ENCODE data around the gene HPD.
"Not testable (repeated sequence)": the region's sequence is repeated elsewhere in the genome, so short reads cannot be mapped to it uniquely, and the experiment has no call there.

The HPD gene

DNA sequence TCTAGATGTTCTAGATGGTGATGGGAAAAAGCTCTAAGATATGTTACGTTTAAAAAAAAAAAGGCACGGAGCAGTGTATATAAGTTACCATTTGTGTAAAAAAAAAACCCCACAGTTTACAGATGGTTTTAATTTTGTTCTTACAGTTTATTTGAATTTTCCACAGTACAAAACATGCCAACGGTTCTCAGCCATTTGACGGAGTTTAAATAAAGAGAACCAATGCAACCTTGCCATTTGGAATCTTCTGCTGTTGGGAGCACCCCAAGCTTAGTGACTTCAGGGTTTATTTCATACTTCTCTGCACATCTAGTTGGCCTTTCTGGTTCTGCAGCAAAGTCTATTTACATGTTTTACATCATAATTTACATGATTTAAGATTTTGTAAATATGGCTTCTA lies 7.7 kb upstream of the HPD start:
- no peak for DNase-seq (ENCODE audit: low read depth in 2 of 2)

DNA sequence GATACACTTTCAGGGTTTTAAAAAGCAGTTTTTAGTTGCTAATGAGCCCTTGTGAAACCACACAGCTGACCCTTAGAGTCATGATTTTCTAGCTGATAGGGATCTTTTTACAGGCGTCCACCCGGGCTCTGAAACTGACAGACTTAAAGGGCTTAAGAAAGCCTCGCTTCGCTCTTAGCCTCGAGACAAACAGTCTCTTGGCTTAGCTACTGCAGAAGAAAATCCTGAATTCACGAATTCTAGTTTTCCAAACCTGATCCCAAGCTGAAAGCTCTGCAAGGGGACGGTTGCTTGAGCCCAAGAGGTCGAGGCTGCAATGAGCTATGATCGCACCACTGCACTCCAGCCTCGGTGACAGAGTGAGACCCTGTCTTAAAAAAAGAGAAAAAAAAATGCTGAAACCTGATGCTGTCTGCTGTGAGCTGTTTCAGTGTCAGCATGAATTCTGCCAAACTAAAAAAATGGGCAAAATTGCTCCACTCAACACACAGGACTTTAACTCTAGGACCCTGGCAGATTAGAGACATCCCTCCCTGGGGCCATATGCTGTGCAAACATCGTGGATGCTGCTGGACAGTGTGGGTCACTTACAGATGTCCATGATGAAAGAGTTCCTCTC lies 3.1 kb upstream of the HPD start:
- DNase-seq (ENCODE audit: low read depth in 2 of 2), result no peak

GRCh38 chr12:121860699-121861098 lies 2.0 kb upstream of the HPD start:
- DNase-seq (ENCODE audit: low read depth in 2 of 2), result not testable (repeated sequence)

DNA sequence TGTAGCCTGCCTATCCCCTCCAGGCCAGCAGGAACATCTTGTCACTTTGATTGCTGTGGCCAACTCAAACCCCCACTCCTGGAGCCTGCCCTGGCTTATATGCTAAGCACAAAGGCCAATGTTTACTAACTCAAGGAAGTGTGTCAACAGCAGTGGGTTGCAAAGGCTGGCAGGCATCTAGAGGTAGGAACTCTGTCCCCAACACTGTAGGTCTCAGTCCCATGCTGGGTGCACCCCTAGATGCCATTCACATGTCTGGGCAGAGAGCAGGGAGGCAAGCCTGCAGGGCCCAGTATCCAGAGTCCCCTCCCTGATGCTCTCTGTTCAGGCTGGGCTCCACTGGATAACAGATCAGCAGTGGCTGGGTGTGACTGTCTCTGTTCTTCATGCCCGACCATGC lies 1.6 kb upstream of the HPD start:
- no peak for DNase-seq (ENCODE audit: low read depth in 2 of 2)

- no peak for DNase-seq (ENCODE audit: low read depth in 2 of 2)
Observed at GRCh38 chr12:121858318-121858661, 369 bp downstream of the HPD start.

- no peak for DNase-seq (ENCODE audit: low read depth in 2 of 2)
Observed at GRCh38 chr12:121857322-121858246, 1.1 kb downstream of the HPD start.

DNA sequence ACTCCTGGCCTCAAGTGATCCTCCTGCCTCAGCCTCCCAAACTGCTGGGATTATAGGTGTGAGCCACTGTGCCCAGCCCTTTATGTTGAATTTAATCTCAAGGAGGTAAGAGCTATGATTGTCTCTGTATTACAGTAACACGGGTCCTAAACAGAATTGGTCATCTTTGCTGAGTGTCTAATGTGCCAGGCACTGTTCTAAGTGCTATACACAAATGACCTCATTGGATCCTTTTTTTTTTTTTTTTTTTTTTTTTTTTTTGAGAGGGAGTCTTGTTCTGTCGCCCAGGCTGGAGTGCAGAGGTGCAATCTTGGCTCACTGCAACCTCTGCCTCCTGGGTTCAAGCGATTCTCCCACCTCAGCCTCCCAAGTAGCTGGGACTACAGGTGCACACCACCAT lies 6.3 kb downstream of the HPD start:
- not testable (repeated sequence) for DNase-seq (ENCODE audit: low read depth in 2 of 2)

- no peak for DNase-seq (ENCODE audit: low read depth in 2 of 2)
Observed at GRCh38 chr12:121849665-121850064, 9.0 kb downstream of the HPD start.

GRCh38 chr12:121849211-121849610 lies 9.4 kb downstream of the HPD start:
- no peak for DNase-seq (ENCODE audit: low read depth in 2 of 2)

GRCh38 chr12:121845701-121846100 lies 13.0 kb downstream of the HPD start:
- DNase-seq (ENCODE audit: low read depth in 2 of 2), result no peak

DNA sequence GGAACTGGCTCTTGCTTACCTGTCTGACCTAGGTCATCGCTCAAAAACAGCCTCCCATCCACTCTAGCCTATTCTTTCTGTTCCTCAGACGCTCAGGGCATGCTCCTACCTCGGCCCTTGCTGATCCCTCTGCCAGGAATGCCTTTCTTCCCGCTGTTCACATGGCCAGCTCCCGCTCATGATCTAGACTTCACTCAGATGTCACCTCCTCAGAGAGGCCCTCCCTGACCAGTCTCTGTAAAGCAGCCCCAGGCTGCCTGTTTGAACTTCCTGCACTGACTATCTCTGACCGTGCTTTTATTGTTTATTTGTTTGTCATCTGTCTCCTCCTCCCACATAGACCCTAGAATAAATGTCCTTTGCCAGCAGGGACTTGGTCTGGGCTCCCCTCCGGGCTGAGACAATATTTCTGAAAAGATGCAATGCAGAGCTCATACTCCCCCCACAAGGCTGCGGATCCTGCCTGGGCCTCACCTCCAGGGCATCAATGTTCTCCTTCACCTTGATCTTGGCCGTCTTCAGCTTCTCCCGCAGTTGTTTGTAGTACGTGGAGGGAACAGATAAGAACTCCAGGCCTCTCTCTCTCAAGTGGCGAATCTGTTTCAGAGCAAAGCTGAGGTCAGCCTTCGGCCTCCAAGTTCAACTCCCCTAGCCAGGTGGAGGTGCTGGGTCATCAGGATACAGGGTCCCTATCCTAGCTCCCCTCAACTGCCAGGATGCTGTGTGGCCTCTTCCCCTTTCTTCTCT lies 15.2 kb downstream of the HPD start:
- DNase-seq (ENCODE audit: low read depth in 2 of 2), result no peak

- DNase-seq (ENCODE audit: low read depth in 2 of 2), result no peak
Observed at GRCh38 chr12:121839993-121840761, 18.5 kb downstream of the HPD start.

GRCh38 chr12:121839106-121839992 lies 19.3 kb downstream of the HPD start:
- DNase-seq (ENCODE audit: low read depth in 2 of 2), result peak; percentile 100

GRCh38 chr12:121838126-121838525 lies 20.5 kb downstream of the HPD start:
- DNase-seq (ENCODE audit: low read depth in 2 of 2), result no peak

- DNase-seq (ENCODE audit: low read depth in 2 of 2), result no peak
Observed at GRCh38 chr12:121837680-121838079, 21.0 kb downstream of the HPD start.

DNA sequence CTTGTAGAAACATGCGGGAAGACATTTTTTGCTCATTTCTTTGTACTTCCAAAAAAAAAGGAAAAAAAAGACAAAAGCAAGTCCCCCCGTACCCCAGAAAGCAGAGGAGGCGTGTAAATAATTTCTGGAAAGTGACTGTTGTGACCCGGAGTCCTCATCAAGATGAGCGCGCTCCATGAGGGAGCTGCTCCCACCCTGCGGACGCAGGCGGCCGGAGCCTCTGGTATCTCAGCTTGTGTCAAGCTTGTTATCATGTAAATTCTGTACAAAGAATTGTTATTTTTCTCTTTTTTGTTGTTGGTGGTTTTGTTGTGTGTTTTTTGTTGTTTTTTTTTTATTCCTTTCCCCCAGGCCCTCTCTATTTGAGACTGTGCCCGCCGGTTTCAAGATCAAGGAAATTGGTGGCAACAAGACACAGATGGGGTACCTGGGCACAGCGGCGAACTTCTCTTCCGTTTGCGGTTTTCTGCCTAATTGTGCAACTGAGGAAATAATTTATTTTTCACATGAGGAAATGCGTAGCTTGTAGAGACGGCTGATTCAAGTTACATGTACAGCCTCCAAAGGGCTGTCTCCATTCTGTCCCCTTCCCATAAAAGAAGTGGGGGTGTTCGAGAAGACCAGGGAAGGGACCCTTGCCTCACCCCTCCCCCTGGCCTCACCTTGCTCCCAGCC lies 27.0 kb downstream of the HPD start:
- no peak for DNase-seq (ENCODE audit: low read depth in 2 of 2)

DNA sequence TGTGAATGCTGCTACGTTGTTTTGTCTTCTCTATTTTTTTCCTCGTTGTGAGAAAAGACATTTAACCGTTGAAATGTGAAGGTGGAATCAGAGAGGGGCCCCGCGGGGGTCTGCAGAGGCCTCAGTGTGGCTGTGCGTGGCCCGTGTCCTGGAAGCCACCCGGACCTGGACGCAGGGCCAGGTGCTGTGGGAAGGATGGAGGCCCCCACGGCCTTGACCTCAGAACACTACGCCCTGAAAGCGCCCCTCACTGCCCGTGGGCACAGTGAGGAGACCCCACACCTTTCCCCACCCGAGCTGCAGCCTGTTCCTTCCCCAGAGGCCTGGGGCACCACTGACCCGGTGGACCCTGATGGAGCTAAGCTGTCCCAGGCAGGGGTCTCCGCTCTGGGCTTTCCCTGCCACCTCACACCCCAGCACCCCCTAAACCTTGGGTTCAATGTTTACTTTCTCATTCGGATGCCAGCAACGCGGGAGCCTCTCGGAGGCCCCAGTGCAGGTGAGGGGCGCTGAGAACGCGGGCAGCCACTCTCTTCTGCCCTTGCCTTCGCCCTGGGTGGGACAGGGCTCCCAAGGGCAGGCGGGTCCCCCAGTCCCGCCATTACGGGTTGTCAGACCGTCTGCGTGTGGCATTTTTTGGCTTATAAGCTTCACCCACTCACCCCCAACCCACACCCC lies 27.9 kb downstream of the HPD start:
- DNase-seq (ENCODE audit: low read depth in 2 of 2), result no peak

DNA sequence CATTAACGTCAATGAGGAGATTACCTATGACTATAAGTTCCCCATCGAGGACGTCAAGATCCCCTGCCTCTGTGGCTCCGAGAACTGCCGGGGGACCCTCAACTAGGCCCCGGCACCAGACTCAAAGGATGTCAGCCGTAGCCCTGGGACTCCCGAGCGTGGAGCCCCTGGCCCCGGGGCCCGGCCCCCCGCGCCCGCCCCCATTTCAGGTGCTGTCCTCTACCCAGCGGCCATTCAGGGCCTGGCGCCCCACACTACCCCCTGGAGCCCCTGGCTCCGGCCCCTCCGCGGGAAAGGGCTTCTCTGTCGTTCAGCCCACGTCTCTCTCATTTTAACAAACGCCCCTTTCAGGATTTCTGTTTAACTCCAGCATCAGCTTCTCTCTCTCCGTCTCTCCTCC lies 28.5 kb downstream of the HPD start:
- no peak for DNase-seq (ENCODE audit: low read depth in 2 of 2)

GRCh38 chr12:121829250-121829918 lies 29.3 kb downstream of the HPD start:
- no peak for DNase-seq (ENCODE audit: low read depth in 2 of 2)

Measured in stimulated activated CD4-positive, alpha-beta T cell treated with anti-CD3 and anti-CD28 coated beads, Interleukin-4, amount 100 ng/mL, for 48 hours (primary cell).